ENCODE results near the gene TBC1D14.

Gene TBC1D14

DNA sequence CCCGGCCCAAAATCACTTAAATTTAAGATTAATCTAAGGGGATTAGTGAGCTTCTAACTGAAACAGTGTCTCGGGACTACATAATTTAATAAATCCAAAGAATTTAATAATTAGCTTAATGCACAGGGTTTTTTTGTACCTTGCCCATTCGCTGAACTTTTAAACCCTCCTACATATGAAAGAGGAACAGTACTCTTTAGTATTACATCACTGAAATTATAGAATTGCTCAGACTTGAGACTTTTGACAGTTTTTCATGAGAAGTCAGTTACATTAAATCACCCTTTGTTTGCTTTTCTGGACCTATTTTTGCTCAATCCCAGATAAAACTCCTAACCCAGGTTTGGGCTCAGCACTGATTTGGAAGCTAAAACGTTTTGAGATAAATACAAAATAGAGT is 131.1 kb downstream of the TBC1D14 start:
- DNase-seq (ENCODE audit: low read depth in 2 of 2, low spot score in 1 of 2) = no peak

DNA sequence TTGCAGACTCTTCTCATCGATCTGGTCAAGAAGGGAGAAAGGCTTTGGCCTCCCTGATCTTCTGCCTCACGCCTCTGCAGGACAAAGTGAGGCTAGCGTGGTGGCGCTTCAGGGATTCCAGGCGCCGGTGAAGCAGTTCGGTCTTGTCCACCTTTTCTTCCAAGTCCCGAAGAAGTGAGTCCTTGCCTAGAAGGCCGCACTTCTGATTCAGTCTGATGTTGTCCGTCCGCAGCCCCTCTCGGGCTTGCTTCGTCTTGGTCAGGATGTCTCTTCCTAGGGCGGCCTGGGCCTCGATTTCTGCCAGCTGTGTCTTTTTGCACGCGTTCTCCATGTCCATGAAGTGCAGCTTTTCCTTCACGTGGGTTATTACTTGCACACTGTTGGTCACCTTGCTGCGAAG is 131.6 kb downstream of the TBC1D14 start:
- no peak for DNase-seq (ENCODE audit: low read depth in 2 of 2, low spot score in 1 of 2)

DNA sequence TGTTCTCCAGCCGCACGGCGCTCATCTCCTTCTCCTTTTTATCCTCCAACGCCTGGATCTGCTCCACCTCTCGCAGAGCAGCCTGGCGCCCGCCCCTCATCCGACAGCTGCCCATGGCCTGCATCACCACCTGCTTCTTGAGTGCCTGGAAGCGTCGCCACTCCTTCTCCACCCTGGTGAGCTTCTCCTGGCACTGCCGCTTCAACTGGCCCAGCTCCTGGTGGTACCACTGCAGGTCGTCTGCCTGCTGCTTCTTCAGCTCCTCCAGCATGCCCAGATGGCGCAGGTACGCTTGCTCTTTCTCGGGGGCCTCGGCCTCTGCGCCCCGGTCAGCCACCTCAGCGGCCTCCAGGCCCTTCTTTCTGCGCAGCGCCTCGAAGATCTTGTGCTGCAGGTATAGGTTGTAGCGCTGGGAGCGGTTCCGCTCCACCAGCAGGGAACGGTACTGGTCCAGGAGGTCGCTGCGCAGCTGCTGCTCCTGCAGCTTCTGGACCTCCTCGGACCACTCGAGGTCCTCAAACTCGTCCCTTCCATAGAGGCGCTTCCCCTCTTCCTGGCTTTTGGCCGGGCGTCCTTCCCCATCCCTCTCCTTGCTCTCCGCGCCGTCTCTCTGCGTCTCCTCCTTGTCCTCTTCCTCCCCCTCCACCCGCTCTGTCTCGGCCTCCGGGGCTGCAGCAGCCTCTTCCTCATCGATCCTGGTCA is 132.3 kb downstream of the TBC1D14 start:
- no peak for DNase-seq (ENCODE audit: low read depth in 2 of 2, low spot score in 1 of 2)

DNA sequence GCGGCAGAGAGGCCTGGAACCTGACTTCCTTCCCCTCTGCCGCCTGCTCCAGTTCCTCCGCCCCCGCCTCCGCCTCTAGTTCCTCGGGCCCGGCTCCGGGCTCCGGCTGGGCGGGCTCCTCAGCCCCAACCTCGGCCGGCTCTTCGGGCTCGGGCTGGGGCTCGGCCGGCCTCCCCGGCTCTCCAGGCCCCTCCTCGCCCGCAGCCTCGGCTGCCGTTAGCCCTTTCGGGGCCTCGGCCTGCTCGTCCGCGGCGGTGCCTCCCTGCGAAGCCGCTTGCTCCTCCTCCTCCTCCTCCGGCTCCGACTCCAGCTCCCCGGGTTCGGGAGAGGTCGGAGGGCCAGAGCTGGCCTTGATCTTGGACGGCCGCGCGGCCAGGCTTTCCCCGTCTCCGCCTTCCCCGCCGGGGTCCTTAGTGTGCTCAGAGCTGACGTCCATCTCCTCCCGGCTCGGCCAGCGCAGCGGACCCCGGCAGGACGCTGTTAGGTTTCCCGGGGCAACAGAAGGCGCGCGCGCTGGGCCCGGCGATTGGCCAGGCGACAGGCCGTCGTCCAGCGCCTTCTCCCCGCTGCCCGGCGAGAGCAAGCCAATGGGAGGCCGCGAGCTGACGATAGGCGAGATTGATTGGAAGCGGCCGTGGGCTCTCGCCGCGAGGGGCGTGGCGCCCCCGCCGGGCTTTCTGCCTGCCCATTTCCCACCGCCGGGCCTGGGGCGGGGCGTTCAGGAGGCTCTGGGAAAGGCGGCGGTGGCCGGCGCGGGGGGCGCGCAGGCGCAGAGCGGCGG is 133.1 kb downstream of the TBC1D14 start:
- peak; percentile 75 to 82 for DNase-seq (ENCODE audit: low read depth in 2 of 2, low spot score in 1 of 2)

DNA sequence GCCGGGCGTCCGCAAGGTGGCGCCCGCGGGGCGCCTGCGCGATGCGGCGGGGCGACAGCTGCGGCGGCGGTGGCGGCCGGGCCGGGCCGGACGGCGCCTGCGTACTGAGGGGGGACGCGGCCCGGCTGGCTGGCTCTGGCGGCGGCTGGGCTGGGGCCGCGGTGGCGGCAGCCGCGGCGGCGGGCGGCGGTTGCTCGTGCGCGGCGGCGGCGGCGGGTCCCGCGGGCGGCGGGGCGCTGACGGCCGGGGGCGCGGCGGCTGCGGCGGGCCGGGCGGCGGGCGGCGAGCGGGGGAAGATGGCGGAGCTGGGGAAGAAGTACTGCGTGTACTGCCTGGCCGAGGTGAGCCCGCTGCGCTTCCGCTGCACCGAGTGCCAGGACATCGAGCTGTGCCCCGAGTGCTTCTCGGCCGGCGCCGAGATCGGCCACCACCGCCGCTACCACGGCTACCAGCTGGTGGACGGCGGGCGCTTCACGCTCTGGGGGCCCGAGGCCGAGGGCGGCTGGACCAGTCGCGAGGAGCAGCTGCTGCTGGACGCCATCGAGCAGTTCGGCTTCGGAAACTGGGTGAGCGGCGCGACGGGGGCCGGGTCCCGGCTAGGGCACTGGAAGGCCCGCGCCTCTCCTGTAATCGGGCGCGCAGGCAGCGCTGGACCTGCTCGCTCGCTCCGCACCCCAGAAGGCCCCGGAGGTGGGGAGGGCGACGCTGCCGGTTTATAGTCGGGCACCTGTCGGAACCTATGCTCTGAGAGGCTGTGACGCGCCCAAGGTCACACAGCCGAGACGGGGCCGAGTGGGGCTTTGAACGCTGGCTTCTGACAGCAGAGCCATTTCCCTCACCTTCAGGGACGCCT is 133.9 kb downstream of the TBC1D14 start, which contains the start of gene TADA2B:
Gene TADA2B, plus strand, starts transcription at position 89 of the 853 bp plus-strand sequence. Its CDS starts 208 bp downstream, at position 297.
- peak; percentile 20 to 28 for DNase-seq (ENCODE audit: low read depth in 2 of 2, low spot score in 1 of 2)

DNA sequence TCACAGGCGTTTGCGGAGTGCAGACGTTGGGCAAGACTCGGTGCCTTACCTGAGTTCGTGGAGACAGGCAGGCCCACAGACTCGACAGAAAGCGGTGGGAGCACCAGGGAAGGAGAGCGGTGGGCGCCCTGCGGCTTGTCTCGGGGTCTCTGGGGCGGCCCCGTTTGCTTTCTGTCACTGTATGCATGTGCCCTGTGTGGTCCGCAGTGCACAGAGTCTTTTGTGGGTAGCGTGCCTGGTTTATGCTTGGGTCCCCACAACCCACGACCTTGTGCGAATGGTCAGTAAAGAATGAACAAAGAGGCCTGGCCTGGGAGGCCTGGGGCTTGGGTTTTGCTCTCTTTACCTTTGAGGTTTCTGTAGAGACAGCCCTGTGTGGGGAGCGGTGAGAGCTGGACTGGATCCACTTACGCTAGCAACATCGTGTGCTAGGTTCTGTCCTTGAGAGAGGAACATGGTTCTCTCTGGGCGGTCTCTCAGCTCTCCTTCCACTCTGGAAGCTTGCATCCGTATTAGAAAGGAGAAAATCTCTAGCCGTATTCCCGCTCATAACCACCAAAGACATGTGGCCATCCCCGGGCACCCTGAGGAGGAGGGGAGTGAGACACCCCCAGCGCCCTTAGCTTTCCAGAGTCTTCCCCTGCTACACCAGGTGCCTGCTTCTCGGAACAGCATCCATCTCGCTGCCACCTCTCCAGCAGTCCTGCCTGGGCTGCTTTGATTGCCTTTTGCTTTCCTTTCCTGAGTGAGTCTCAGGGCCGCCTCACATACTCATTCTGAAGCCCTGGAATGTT is 134.7 kb downstream of the TBC1D14 start:
- no peak for DNase-seq (ENCODE audit: low read depth in 2 of 2, low spot score in 1 of 2)

DNA sequence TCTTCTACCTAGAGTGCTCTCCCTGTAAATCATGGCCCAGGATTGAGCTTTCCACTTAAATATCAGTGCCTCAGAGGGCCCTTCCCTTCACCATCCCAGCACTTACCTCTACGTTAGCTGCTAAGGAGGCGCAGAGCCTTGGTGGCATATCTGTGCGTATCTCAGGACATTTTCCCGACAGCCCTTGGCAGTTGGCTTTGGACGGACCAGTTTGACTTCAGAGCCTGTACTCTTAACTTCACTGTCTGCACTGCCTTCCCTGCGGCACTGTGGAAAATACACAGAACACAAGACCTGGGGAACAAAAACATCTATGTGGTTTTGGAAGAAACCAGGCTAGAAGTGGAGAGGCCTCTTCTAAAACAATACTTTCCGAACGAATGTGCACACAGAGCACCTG is 135.9 kb downstream of the TBC1D14 start:
- DNase-seq (ENCODE audit: low read depth in 2 of 2, low spot score in 1 of 2) = no peak

DNA sequence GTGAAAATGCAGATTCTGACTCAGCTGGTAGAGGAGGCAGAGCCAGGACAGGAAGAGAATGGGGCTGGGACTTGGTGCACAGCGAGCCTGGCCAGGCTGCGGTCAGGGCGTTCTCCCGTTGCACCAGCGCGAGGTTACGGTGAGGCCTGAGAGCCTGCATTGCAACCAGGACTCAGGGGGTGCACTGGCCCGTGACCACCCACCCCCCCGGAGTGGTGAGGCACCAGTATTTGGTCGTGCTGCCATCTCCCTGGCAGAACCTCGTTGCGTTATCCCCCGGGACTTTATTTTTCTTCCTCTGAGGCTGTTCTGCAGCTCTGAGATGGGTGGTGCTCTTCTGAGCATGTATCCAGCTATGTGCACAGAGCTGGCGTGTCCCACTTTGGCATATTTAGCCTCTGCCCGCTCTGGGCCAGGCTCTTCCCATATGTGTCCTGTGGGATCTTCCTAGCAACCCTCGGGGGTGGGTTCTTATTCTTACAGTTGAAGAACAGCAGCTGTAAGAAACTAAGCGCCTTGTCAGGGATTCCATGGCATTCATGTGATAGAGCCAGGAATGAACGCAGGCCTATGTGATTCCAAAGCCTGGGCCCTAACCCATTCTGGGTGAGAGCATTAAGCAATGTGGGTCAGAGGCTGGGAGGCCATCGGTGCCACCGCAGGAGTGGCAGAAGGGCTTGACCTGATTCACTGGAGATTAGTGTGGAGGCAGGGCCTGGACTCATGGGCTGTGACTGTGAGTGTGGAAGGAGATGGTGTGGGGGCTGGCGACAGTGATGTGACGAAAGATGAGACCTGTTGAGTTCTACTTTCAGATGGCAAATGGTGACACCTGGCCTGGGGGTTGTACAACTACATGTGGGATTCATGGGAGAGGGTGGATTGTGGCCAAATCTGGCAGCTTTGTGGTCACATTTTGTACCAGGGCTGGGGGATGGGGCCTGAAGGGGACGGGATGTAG is 136.6 kb downstream of the TBC1D14 start:
- DNase-seq (ENCODE audit: low read depth in 2 of 2, low spot score in 1 of 2) = no peak

DNA sequence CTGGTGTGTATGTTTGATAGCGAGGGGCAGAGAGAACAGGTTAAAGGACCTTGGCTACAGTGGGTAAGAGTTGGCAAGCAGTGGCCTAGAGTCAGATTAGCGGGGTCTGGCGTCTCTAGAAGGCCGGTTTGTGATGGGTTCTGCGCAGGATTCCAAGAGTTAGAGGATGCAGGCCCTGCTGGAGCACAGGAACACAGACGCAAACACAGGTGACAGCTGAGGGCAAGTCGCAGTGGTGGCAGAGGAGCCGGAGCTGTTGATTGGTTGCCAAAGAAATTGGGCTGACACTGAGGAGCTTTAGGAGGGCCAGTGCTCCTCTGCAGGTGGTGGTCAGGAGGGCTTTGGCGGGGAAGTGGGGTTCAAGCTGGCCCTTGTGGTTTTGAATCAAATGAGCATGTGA is 137.3 kb downstream of the TBC1D14 start:
- DNase-seq (ENCODE audit: low read depth in 2 of 2, low spot score in 1 of 2) = no peak

DNA sequence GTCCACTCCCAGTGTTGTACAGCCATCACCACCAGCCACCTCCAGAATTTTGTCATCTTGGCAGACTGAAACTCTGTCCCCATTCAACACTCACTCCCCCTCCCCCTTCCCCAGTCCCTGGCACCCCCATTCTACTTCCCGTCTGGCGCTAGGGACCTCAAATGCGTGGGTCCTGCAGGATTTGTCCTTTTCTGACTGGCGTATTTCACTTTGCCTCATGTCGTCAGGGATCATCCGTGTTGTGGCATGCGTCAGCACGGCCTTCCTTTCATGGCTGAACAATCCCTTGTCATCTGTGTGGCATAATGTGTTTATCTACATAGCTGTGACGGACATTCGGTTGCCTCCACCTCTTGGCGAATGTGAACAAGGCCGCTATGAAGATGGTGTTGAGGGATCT is 139.0 kb downstream of the TBC1D14 start:
- no peak for DNase-seq (ENCODE audit: low read depth in 2 of 2, low spot score in 1 of 2)

DNA sequence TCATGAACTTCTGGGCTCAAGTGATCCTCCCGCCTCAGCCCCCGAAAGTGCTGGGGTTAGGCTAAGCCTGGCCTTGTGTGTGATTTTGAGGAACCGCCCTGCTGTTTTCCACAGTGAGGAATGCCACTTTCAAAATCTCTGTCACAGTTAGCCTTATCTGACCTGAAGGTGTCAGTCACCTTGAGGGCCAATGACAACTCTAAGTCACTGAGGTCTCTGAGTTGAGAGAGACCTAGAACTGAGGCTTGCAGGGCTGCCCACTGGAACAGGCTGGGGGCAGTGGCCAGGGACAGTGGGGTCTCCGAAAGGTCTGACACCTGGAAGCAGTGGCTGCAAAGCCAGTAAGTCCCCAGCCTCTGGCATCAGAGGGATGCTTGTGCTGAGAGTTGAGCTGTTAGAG is 139.7 kb downstream of the TBC1D14 start:
- no peak for DNase-seq (ENCODE audit: low read depth in 2 of 2, low spot score in 1 of 2)

DNA sequence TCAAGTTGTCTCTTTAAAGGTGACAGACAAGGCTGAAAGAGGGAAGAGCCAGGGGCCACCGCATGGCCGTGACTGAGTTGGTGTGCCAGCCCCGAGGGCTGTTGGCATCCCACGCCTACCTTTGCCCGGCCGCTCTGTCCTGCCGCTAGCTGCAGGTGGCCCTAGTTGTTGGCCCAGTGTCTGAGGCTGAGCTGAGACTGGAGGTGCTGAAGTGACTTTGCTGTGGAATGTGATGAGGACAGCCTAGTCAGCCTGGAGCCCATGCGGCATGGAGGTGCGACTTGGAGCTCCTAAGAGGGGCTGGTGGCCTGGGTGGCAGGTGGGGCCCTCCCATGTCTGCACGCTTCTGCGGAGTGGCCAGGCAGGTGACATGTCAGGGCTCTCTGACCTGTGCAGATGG is 140.1 kb downstream of the TBC1D14 start:
- DNase-seq (ENCODE audit: low read depth in 2 of 2, low spot score in 1 of 2) = no peak

DNA sequence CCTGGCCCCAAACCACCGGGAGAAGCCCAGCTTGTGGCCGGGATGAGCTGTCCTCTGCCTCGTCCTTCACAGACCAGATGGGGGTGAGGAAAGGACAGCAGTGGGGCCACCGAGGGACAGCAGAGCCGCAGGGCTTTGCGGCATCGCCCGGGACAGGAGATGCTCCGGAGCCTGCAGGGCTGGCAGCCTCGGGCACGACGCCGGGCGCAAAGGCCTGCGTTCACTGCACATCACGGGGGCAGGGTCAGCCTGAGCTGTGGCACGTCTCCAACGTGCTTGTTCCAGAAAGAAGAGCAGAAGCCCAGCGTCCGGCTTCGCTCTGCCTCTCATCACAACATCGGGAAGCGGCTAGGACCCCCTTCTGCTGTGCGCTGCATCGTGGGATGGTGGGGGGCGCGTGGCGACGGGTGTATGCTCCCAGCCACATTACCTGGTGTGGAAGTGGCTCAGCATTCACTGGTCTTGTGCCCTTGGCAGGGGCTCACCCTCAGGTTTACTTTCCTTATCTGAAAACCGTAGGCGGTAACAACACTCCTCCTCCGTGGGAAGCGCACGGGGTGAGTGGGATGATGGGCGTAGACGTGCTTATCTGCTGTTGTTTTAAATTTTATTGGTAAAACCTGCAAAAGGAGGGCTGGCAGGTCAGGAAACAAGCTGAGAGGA is 141.0 kb downstream of the TBC1D14 start:
- DNase-seq (ENCODE audit: low read depth in 2 of 2, low spot score in 1 of 2) = no peak

DNA sequence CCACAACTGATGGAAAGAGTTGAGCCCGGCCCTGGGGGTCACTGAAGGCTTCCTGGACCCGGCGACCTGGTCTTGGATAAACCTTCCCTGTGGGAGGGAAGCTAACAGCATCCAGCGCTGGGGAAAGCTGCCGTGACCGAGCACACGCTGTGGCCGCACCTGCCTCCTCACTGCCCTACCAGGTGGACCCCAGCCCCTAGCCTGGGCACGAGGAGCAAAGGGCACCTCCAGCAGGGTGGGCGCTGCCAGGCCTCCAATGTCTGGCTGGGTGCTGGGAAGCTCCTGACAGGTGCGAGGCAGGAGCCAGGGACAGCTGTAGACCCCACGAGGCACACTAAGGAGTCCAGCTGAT is 141.5 kb downstream of the TBC1D14 start:
- DNase-seq (ENCODE audit: low read depth in 2 of 2, low spot score in 1 of 2) = no peak

DNA sequence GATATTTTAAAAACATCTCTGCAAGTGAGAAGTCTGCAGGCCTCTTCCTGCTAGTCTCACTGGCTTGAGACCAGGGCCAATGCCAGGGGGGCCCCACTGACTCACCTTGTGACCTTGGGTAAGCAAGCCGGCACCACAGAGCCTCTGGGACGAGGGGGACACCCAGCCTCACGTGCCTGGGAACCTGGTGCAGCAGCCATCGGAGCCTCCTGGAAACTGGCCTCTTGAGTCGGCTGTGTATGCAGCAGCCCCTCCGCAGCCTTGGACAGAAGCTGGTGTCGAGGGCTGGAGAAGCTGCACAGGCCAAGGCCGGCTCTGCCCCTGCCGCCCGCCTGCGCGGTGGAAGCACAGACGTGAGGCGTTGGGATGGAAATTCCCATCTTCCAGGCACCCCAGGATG is 142.3 kb downstream of the TBC1D14 start:
- DNase-seq (ENCODE audit: low read depth in 2 of 2, low spot score in 1 of 2) = no peak

DNA sequence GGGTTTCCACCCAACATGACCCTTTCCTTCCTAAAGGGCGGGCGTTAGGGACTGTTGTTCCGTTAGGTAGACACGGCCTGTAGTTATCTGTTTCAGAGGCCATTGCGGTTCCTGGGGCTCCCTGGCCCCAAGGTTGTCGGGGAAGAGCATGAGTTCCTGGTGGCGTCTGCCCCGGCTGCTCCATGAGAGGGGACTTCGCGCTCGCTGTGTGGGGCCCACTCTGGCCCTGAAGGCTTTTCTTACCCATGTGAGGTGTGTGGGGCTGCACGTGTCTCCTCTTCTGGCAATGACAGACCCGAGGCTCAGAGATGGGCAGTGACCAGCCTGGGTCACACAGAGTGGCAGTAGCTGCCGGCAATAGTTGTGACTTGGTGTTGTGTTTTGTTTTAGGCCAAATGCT is 142.7 kb downstream of the TBC1D14 start:
- DNase-seq (ENCODE audit: low read depth in 2 of 2, low spot score in 1 of 2) = no peak

DNA sequence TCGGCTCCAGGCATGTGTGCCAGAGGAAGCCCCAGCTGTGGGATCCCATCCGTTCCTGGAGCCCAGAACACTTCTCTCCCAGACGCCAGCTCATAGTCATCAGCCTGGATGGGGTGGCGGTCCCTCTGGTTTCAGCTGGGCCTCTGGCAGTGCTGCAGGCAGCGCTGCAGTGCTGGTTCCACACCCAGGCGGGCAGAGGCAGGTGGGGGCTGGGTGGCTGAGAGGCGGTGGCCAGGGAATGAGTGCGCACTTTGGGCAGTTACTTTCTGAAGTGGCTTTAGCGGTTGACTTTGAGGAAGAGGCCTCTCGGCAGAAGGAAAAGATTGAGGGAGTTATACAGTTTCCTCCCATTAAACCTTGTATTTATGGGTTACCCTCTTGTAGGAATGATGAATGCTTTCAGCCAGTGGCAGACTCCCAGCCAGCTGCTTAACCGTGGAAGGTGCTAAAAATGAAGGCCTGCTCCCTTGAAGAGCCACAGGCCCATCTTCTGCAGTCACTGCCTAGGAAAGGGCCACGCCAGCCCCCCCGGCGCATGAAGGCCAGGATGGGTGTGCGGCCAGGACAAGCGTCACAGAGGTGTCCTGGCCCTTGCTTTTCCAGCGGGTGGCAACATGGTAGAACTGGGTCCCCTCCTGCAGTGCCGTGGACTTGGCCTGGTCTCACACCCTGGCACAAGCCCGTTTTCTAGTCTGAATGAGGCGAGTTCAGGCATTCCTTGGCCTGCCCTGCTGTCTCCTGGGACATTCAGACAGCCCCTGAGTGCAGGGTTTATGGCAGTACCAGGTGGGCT is 143.5 kb downstream of the TBC1D14 start:
- DNase-seq (ENCODE audit: low read depth in 2 of 2, low spot score in 1 of 2) = no peak

DNA sequence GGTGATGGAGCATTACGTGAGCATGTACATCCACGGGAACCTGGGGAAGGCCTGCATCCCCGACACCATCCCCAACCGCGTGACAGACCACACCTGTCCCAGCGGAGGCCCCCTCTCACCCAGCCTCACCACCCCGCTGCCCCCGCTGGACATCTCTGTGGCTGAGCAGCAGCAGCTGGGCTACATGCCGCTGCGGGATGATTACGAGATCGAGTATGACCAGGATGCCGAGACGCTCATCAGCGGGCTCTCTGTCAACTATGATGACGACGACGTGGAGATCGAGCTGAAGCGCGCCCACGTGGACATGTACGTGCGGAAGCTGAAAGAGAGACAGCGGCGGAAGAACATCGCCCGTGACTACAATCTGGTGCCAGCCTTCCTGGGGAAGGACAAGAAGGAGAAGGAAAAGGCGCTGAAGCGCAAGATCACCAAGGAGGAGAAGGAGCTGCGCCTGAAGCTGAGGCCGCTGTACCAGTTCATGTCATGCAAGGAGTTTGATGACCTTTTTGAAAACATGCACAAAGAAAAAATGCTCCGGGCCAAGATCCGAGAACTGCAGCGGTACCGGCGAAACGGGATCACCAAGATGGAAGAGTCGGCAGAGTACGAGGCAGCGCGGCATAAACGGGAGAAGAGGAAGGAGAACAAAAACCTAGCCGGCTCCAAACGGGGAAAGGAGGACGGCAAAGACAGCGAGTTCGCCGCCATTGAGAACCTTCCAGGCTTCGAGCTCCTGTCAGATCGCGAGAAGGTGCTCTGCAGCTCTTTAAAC is 144.7 kb downstream of the TBC1D14 start:
- no peak for DNase-seq (ENCODE audit: low read depth in 2 of 2, low spot score in 1 of 2)
